KMS-11 (cell line): ENCODE measurements around the gene SPEM2.

Source experiments
- H2AFZ ChIP-seq: fragments of 200-600 bp; sonication (generic); 2 replicates; pipeline ENCODE4 v1.6.1; 2016; ENCODE audit warnings: antibody characterized with exemption, mixed run types, low read depth
- H3K27ac ChIP-seq: fragments of 200-600 bp; sonication (generic); 2 replicates; pipeline ENCODE4 v1.6.1; 2016; ENCODE audit warnings: mild to moderate bottlenecking, mixed run types
- H3K27me3 ChIP-seq: fragments of 200-600 bp; sonication (generic); 2 replicates; pipeline ENCODE4 v1.6.1; 2017; ENCODE audit warnings: mild to moderate bottlenecking, low read depth, mixed run types, moderate library complexity; ENCODE audit not compliant: insufficient read depth
- H3K36me3 ChIP-seq: fragments of 200-600 bp; sonication (generic); 2 replicates; pipeline ENCODE4 v1.6.1; 2017; ENCODE audit warnings: mild to moderate bottlenecking, mixed run types; ENCODE audit not compliant: insufficient read depth
- H3K4me1 ChIP-seq: fragments of 200-600 bp; sonication (generic); 2 replicates; pipeline ENCODE4 v1.6.1; 2016; ENCODE audit warnings: mild to moderate bottlenecking, low read depth, mixed run types; ENCODE audit not compliant: poor library complexity, severe bottlenecking
- H3K4me2 ChIP-seq: fragments of 200-600 bp; sonication (generic); 2 replicates; pipeline ENCODE4 v1.7.0; 2016; ENCODE audit warnings: mild to moderate bottlenecking, mixed run types
- H3K4me3 ChIP-seq: fragments of 200-600 bp; sonication (generic); IDR thresholded peaks from 2 replicates; pipeline ENCODE4 v1.6.1; 2017; ENCODE audit warnings: low read depth, low read length, mixed read lengths; ENCODE audit not compliant: insufficient read depth
- H3K79me2 ChIP-seq: fragments of 200-600 bp; sonication (generic); 2 replicates; pipeline ENCODE4 v1.6.1; 2016; ENCODE audit warnings: low read depth, mixed run types; ENCODE audit not compliant: insufficient read depth
- H3K9ac ChIP-seq: fragments of 200-600 bp; sonication (generic); 2 replicates; pipeline ENCODE4 v1.6.1; 2016; ENCODE audit warnings: mild to moderate bottlenecking, mixed run types
- H4K20me1 ChIP-seq: fragments of 200-600 bp; sonication (generic); 2 replicates; pipeline ENCODE4 v1.6.1; 2016; ENCODE audit warnings: mild to moderate bottlenecking, mixed run types; ENCODE audit not compliant: insufficient read depth
- TF ChIP-seq, protein P1 (sequence below): fragments of 200-600 bp; sonication (generic); conservative IDR thresholded peaks from 2 replicates; pipeline ENCODE4 v1.6.1; 2017; ENCODE audit warnings: low read depth, mild to moderate bottlenecking, antibody characterized with exemption, low read length, moderate library complexity, mixed read lengths

SPEM2 gene

DNA sequence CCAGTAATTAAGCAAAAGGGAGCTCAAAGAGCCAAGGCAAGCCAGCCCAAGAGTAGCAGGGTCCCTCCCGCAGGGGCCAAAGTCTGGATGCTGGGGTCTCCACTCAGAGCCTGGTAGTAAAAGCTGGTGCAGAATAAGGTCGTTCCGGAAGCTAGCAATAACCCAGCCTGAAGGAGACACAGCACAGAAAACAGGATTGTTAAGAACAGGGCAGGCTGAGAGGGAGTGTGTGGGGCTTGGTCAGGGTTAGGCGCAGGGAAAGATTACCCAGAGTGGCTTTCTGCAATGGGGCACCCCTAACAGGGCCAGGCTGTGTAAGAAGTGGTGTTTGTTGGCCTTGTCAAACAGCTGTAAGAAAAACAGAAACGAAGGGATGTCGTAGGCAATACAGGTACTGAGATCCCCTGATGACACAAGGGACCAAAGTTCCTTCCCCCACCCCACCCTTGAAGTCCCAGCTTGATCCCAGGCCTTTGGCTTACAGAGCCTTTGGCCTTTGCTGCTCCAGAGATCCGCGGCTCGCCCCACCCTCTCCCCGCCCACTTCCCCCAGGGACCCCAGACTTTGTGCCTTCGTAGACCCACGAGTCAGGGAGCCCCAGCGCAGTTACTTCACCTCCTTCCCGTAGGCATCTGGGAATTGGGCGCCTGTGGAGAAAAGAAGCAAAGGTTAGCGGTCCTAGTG, 22.2 kb upstream of the SPEM2 start:
- H3K27ac ChIP-seq = no peak overlapping the region
- no peaks in the 10 kb centered on the region for H3K4me1 ChIP-seq
- no peaks in the 10 kb centered on the region for H3K79me2 ChIP-seq
- no peaks in the 10 kb centered on the region for H4K20me1 ChIP-seq
- TF ChIP-seq, protein P1, sequence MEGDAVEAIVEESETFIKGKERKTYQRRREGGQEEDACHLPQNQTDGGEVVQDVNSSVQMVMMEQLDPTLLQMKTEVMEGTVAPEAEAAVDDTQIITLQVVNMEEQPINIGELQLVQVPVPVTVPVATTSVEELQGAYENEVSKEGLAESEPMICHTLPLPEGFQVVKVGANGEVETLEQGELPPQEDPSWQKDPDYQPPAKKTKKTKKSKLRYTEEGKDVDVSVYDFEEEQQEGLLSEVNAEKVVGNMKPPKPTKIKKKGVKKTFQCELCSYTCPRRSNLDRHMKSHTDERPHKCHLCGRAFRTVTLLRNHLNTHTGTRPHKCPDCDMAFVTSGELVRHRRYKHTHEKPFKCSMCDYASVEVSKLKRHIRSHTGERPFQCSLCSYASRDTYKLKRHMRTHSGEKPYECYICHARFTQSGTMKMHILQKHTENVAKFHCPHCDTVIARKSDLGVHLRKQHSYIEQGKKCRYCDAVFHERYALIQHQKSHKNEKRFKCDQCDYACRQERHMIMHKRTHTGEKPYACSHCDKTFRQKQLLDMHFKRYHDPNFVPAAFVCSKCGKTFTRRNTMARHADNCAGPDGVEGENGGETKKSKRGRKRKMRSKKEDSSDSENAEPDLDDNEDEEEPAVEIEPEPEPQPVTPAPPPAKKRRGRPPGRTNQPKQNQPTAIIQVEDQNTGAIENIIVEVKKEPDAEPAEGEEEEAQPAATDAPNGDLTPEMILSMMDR = no peak
- no peaks in the 10 kb centered on the region for H3K27me3 ChIP-seq
- no peaks in the 10 kb centered on the region for H3K36me3 ChIP-seq
- no peak overlapping the region for H3K4me2 ChIP-seq
- H3K9ac ChIP-seq = no peak overlapping the region
- no peak overlapping the region for H3K4me3 ChIP-seq
- H2AFZ ChIP-seq = no peak overlapping the region

DNA sequence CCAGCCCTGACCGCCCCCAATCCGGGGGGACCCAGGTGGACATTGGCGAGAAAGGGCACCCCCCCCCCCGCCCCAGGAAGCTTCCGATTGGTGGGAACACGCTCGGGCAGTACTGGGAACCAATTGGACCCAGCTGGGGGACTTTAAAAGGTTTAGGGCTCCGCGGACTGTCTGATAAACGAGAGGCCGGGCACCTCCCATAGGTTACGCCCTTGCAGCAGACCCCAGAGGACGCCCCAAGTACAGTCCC, 21.8 kb upstream of the SPEM2 start:
- H4K20me1 ChIP-seq = no peaks in the 10 kb centered on the region
- no peak overlapping the region for H3K4me3 ChIP-seq
- no peak overlapping the region for H3K27ac ChIP-seq
- H3K27me3 ChIP-seq = no peaks in the 10 kb centered on the region
- no peak overlapping the region for H2AFZ ChIP-seq
- no peak overlapping the region for H3K4me2 ChIP-seq
- H3K36me3 ChIP-seq = no peaks in the 10 kb centered on the region
- TF ChIP-seq, protein P1 = no peak
- no peak overlapping the region for H3K9ac ChIP-seq
- H3K4me1 ChIP-seq = no peaks in the 10 kb centered on the region
- no peaks in the 10 kb centered on the region for H3K79me2 ChIP-seq

DNA sequence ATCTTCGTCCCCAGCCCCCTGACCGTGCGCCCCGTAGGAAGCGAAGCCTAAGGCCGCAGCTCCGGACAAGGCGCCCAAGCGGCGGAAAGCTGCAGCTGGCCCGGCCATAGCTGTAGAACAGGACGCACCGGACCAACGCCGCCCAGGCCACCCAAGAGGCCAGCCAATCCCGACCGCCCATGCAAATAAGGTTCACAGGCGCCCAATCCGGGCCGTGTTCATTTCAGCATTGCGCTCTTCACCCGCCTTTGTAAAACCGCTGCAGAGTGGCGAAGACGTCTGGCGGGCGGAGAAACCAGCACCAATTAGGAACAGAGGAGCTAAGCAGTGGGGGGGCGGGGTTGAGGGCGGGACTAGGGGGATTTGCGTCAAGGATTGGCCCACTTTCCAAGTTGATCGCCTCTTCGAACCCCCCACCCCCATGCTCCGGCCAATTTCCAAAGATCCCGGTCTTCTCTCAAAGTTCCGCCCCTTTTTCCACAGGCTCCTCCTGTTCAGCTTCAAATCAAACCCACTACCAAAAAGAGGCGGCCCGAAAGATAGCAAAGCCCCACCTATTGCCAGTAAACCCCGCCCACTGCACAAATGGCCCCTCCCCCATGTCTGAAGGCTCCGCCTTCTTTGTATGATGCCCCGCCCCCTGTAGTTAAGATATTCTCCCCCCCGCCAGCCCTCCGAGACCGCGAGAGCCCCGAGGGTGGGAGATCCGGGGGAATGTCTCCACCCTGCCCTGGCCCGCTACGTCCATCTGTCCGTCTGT, 21.3 kb upstream of the SPEM2 start, which contains the start of gene TMEM256:
Gene TMEM256, minus strand, starts transcription at position 121 of the 760 bp plus-strand sequence. Its CDS starts 13 bp downstream, at position 108.
- H3K4me2 ChIP-seq = no peak within 1 kb of the TSS
- no peak within 1 kb of the TSS for H3K9ac ChIP-seq
- no peaks in the 10 kb centered on the region for H3K4me1 ChIP-seq
- H3K79me2 ChIP-seq = no peaks in the 10 kb centered on the region
- H3K36me3 ChIP-seq = no peaks in the 10 kb centered on the region
- H3K4me3 ChIP-seq = no peak within 1 kb of the TSS
- H3K27me3 ChIP-seq = no peaks in the 10 kb centered on the region
- H2AFZ ChIP-seq = no peak within 1 kb of the TSS
- TF ChIP-seq, protein P1 = no peak
- no peak within 1 kb of the TSS for H3K27ac ChIP-seq
- H4K20me1 ChIP-seq = no peaks in the 10 kb centered on the region

DNA sequence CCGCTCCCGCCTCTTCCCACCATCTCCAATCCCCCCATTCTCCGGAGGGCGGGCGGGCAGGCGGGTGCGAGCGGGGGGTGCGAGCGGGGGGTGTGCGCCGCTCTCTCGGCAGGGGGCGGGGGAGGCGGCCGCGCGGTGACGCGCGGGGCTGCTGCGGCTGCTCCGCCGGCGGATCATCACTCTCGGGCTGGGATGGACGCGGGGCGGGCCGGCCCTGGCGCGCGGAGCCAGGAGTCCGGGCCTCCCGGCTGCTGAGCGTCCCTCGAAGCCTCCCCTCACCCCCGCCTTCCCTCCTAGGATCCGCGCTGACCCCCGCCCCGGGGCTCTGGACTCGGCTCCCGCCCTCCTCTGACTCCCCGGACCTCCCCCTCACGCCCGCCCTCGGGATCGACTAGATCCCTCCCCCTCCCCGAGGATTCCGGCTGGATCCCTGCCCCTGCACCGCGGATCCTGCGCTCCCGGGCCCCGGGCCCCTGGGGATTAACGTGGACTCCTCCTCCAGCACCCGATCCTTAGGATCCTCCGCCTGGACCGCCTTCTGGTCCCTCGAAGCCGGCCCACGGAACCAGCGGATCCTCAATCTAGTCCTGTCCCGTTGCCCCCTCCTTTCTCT, 20.6 kb upstream of the SPEM2 start:
- Histone ChIP-seq H3K36me3 (no peaks in the 10 kb centered on the region), H3K4me3 (no peak overlapping the region), H4K20me1 (no peaks in the 10 kb centered on the region), H3K79me2 (no peaks in the 10 kb centered on the region), H3K9ac (no peak overlapping the region), H2AFZ (no peak overlapping the region), H3K27me3 (no peaks in the 10 kb centered on the region), H3K27ac (no peak overlapping the region), H3K4me1 (no peaks in the 10 kb centered on the region), H3K4me2 (no peak overlapping the region)
- TF ChIP-seq, protein P1 = no peak
